ENCODE measurements around the gene MGAT3. TPM values are rescaled to one million over a fixed set of nuclear protein-coding genes. Genes with fewer than 3 reads are reported as not detected.

MGAT3 gene
- total RNA-seq, 1 experiment from 2014 or later, result 0.57 TPM

DNA sequence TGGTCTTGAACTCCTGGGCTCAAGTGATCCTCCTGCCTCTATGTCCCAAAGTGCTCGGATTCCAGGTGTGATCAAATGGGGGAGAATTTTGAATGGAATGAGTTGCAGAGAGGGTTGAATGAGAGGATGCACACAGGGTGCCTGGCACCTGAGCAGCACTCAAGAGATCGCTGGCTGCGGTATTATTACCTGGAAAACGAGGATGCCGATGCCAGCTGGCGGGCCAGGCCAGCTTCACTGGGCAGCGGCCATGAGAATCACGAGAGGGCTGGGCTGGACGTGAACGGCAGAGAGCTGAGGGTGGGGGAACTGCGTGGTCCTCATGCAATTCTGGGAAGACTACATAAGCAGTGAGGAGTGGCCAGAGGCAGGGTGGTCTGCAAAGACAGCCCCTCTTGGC is 2.9 kb downstream of the MGAT3 start:
- ATAC-seq, result no peak
- H3K9me3 ChIP-seq (ENCODE audit: control insufficient read depth, insufficient read depth, low read depth, low read length), result no peaks in the 10 kb centered on the region
- no peak for TF ChIP-seq TCF7L2 (IDR thresholded peaks at IDR 0.05; ENCODE audit: low read depth, low read length)
- TF ChIP-seq, protein P1, sequence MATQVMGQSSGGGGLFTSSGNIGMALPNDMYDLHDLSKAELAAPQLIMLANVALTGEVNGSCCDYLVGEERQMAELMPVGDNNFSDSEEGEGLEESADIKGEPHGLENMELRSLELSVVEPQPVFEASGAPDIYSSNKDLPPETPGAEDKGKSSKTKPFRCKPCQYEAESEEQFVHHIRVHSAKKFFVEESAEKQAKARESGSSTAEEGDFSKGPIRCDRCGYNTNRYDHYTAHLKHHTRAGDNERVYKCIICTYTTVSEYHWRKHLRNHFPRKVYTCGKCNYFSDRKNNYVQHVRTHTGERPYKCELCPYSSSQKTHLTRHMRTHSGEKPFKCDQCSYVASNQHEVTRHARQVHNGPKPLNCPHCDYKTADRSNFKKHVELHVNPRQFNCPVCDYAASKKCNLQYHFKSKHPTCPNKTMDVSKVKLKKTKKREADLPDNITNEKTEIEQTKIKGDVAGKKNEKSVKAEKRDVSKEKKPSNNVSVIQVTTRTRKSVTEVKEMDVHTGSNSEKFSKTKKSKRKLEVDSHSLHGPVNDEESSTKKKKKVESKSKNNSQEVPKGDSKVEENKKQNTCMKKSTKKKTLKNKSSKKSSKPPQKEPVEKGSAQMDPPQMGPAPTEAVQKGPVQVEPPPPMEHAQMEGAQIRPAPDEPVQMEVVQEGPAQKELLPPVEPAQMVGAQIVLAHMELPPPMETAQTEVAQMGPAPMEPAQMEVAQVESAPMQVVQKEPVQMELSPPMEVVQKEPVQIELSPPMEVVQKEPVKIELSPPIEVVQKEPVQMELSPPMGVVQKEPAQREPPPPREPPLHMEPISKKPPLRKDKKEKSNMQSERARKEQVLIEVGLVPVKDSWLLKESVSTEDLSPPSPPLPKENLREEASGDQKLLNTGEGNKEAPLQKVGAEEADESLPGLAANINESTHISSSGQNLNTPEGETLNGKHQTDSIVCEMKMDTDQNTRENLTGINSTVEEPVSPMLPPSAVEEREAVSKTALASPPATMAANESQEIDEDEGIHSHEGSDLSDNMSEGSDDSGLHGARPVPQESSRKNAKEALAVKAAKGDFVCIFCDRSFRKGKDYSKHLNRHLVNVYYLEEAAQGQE (IDR thresholded peaks at IDR 0.05; ENCODE audit: insufficient read depth in 1 of 2, low read depth in 2 of 2, low read length in 1 of 2), result no peak
- TF ChIP-seq, protein P2, sequence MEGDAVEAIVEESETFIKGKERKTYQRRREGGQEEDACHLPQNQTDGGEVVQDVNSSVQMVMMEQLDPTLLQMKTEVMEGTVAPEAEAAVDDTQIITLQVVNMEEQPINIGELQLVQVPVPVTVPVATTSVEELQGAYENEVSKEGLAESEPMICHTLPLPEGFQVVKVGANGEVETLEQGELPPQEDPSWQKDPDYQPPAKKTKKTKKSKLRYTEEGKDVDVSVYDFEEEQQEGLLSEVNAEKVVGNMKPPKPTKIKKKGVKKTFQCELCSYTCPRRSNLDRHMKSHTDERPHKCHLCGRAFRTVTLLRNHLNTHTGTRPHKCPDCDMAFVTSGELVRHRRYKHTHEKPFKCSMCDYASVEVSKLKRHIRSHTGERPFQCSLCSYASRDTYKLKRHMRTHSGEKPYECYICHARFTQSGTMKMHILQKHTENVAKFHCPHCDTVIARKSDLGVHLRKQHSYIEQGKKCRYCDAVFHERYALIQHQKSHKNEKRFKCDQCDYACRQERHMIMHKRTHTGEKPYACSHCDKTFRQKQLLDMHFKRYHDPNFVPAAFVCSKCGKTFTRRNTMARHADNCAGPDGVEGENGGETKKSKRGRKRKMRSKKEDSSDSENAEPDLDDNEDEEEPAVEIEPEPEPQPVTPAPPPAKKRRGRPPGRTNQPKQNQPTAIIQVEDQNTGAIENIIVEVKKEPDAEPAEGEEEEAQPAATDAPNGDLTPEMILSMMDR (IDR thresholded peaks at IDR 0.05), result no peak
- no peak for TF ChIP-seq POLR2AphosphoS5 (IDR thresholded peaks at IDR 0.05; ENCODE audit: low read depth, low read length)
- TF ChIP-seq SIN3A (IDR thresholded peaks at IDR 0.05; ENCODE audit: borderline replicate concordance, insufficient read depth, low read depth, low read length), result no peak
- ChIA-PET POLR2A (no interaction called here), CTCF (no interaction called here)
- H3K36me3 ChIP-seq (ENCODE audit: control insufficient read depth, insufficient read depth, low read length), result no peaks in the 10 kb centered on the region
- intact Hi-C loops (cut with micrococcal nuclease; ENCODE audit: unreplicated experiment), result no loop called here
- no peak overlapping the region for H3K4me3 ChIP-seq (ENCODE audit: low read depth in 2 of 2, low read length in 2 of 2)
- H3K27ac ChIP-seq (ENCODE audit: low read length), result no peak overlapping the region
- no peaks in the 10 kb centered on the region for H3K27me3 ChIP-seq (ENCODE audit: control insufficient read depth, insufficient read depth, low read length)
- H3K4me1 ChIP-seq (ENCODE audit: control insufficient read depth, insufficient read depth, low read length), result no peaks in the 10 kb centered on the region
- in situ Hi-C loops (cut with HindIII; ENCODE audit: low pct_unique_long_range_greater_than_20kb, low sequenced_read_pairs), result no loop called here
- no peak for DNase-seq (ENCODE audit: low read depth, low spot score)
- no TSS peak for BruUV-seq (replicated peaks)

DNA sequence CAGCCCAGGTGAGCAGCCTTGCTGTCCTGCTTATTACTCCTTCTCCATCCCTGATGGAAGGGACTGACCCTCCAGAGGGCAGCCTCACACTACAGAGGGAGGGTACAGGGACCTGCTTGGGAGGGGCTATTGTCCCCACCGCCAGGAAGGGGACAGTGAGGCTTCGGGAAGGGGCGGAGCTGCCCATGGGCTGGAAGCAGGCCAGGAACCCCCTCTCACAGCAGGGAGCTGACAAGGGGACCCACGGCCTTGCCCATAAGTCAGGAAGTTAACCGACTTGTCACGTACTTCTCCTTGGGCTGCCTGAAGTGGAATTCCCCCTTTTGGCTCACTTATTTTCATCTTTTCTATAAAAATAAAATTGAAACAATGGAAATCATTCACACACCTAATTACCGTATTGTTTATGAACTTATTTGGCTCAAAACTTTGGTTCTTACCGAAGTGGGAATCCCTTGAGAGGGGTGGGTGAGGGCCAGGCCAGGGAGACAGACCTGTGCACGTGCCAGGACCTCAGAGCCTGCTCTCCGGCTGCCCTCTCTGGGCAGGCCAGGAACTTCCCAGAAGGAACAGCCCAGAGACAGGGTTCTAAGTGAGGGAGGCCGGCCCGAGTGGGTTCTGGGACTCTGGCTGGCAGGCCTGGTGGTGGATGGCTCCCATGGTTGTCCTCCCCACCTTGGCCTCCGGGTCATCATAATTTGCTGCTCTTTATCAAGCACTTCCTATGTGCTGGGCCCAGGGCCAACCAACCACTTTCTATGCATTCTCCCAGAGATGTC is 5.8 kb downstream of the MGAT3 start:
- in situ Hi-C loops (cut with HindIII; ENCODE audit: low pct_unique_long_range_greater_than_20kb, low sequenced_read_pairs), result no loop called here
- DNase-seq (ENCODE audit: low read depth, low spot score) (no peak), ATAC-seq (0 out of 2 replicates have a peak, but pooled peaks have one; percentile 57)
- H3K4me1 ChIP-seq (ENCODE audit: control insufficient read depth, insufficient read depth, low read length), result no peaks in the 10 kb centered on the region
- H3K27ac ChIP-seq (ENCODE audit: low read length), result no peak overlapping the region
- intact Hi-C loops (cut with micrococcal nuclease; ENCODE audit: unreplicated experiment), result no loop called here
- CTCF ChIA-PET, result no interaction called here
- no peak overlapping the region for H3K4me3 ChIP-seq (ENCODE audit: low read depth in 2 of 2, low read length in 2 of 2)
- POLR2A ChIA-PET, result no interaction called here
- no peaks in the 10 kb centered on the region for H3K36me3 ChIP-seq (ENCODE audit: control insufficient read depth, insufficient read depth, low read length)
- no TSS peak for BruUV-seq (replicated peaks)
- H3K9me3 ChIP-seq (ENCODE audit: control insufficient read depth, insufficient read depth, low read depth, low read length), result no peaks in the 10 kb centered on the region
- no peaks in the 10 kb centered on the region for H3K27me3 ChIP-seq (ENCODE audit: control insufficient read depth, insufficient read depth, low read length)
- TF ChIP-seq, protein P2 (IDR thresholded peaks at IDR 0.05), result no peak
- TF ChIP-seq, protein P1 (IDR thresholded peaks at IDR 0.05; ENCODE audit: insufficient read depth in 1 of 2, low read depth in 2 of 2, low read length in 1 of 2), result no peak
- no peak for TF ChIP-seq SIN3A (IDR thresholded peaks at IDR 0.05; ENCODE audit: borderline replicate concordance, insufficient read depth, low read depth, low read length)
- no peak for TF ChIP-seq TCF7L2 (IDR thresholded peaks at IDR 0.05; ENCODE audit: low read depth, low read length)
- no peak for TF ChIP-seq POLR2AphosphoS5 (IDR thresholded peaks at IDR 0.05; ENCODE audit: low read depth, low read length)
